Coronary artery (tissue), 2 donors: Measurements from ENCODE around the gene TIGD7.
"Not testable (repeated sequence)": the region's sequence is repeated elsewhere in the genome, so short reads cannot be mapped to it uniquely, and the experiment has no call there.

ENCODE experiments used
- DNase-seq: peaks from one replicate; pipeline ENCODE4 v3.0.0-alpha.2; 2017; ENCODE audit warnings: low spot score
- H3K27ac ChIP-seq, 2 donors: fragments of 200-600 bp; sonication (generic); one replicate each; pipeline ENCODE4 v1.5.1; 2016 to 2019
- H3K4me3 ChIP-seq: fragments of 200-600 bp; sonication (generic); 2 replicates; pipeline ENCODE4 v1.5.1; 2016; ENCODE audit warnings: mild to moderate bottlenecking, moderate library complexity
- CTCF ChIP-seq: fragments of 200-600 bp; sonication (generic); IDR thresholded peaks from one replicate; pipeline ENCODE4 v1.5.1; 2019; ENCODE audit warnings: antibody characterized with exemption

TIGD7 gene

GRCh38 chr16:3282730-3283542 lies 22.3 kb downstream of the TIGD7 start, which contains the start of gene ZNF263:
Gene ZNF263 (plus strand): TSS chr16:3283491. CDS start chr16:3283819, 328 bp downstream.
- Histone ChIP-seq H3K27ac (peak within 1 kb of the TSS; percentile 98 to 99), H3K4me3 (peak within 1 kb of the TSS; percentile 77)
- DNase-seq, result peak; percentile 97
- no peak for TF ChIP-seq CTCF

GRCh38 chr16:3282103-3282729 lies 23.0 kb downstream of the TIGD7 start:
- no peak for DNase-seq
- peak overlapping the region; percentile 77 for H3K4me3 ChIP-seq
- no peak for TF ChIP-seq CTCF
- H3K27ac ChIP-seq, result peak overlapping the region; percentile 98 to 99

GRCh38 chr16:3281222-3281820 lies 23.9 kb downstream of the TIGD7 start:
- TF ChIP-seq CTCF, result no peak
- Histone ChIP-seq H3K4me3 (no peak overlapping the region), H3K27ac (no peak overlapping the region)
- DNase-seq, result no peak

GRCh38 chr16:3276679-3277078 lies 28.6 kb downstream of the TIGD7 start:
- no peak for TF ChIP-seq CTCF
- Histone ChIP-seq H3K4me3 (no peak overlapping the region), H3K27ac (no peak overlapping the region)
- peak; percentile 1 for DNase-seq

- H3K4me3 ChIP-seq, result no peak overlapping the region
- no peak for TF ChIP-seq CTCF
- no peak overlapping the region for H3K27ac ChIP-seq
- DNase-seq, result no peak
Observed at GRCh38 chr16:3274947-3275346, 30.3 kb downstream of the TIGD7 start.

GRCh38 chr16:3274490-3274889 lies 30.7 kb downstream of the TIGD7 start:
- no peak overlapping the region for H3K4me3 ChIP-seq
- DNase-seq, result no peak
- no peak overlapping the region for H3K27ac ChIP-seq
- TF ChIP-seq CTCF, result no peak

GRCh38 chr16:3271281-3271680 lies 33.9 kb downstream of the TIGD7 start:
- not testable (repeated sequence) for H3K27ac ChIP-seq, H3K4me3 ChIP-seq, DNase-seq

GRCh38 chr16:3270718-3271117 lies 34.5 kb downstream of the TIGD7 start:
- H3K27ac ChIP-seq, DNase-seq, H3K4me3 ChIP-seq: not testable (repeated sequence)
